ENCODE measurements around the gene MGLL. TPM values are rescaled to one million over a fixed set of nuclear protein-coding genes. Genes with fewer than 3 reads are reported as not detected.

The MGLL gene
- total RNA-seq, 1 donor from 2014 or later: 132 TPM

GRCh38 chr3:127789990-127790881 lies 32.1 kb downstream of the MGLL start:
- Histone ChIP-seq H3K27ac (no peak overlapping the region), H3K4me1 (peaks cover 58% of the 10 kb centered on the region), H3K27me3 (ENCODE audit: low read depth) (no peaks in the 10 kb centered on the region), H3K4me3 (no peak overlapping the region), H3K9me3 (no peaks in the 10 kb centered on the region), H3K36me3 (peaks cover 10% of the 10 kb centered on the region)
- no peak for TF ChIP-seq CTCF (IDR thresholded peaks at IDR 0.05)
- intact Hi-C loops (cut with DNase I): no loop called here
- DNase-seq (no peak), ATAC-seq (peak in 1 of 2 donors; percentile 23)

GRCh38 chr3:127789051-127789450 lies 33.3 kb downstream of the MGLL start:
- Histone ChIP-seq H3K27me3 (ENCODE audit: low read depth) (no peaks in the 10 kb centered on the region), H3K9me3 (no peaks in the 10 kb centered on the region), H3K4me3 (no peak overlapping the region), H3K4me1 (peaks cover 69% of the 10 kb centered on the region), H3K36me3 (peaks cover 10% of the 10 kb centered on the region), H3K27ac (no peak overlapping the region)
- intact Hi-C loops (cut with DNase I): no loop called here
- no peak for TF ChIP-seq CTCF (IDR thresholded peaks at IDR 0.05)
- ATAC-seq (no peak), DNase-seq (no peak)

- H3K4me3 ChIP-seq: no peak overlapping the region
- H3K4me1 ChIP-seq: peaks cover 69% of the 10 kb centered on the region
- no peak for ATAC-seq
- H3K36me3 ChIP-seq: peaks cover 10% of the 10 kb centered on the region
- intact Hi-C loops (cut with DNase I): no loop called here
- H3K9me3 ChIP-seq: no peaks in the 10 kb centered on the region
- H3K27me3 ChIP-seq (ENCODE audit: low read depth): no peaks in the 10 kb centered on the region
- peak overlapping the region; percentile 11 for H3K27ac ChIP-seq
- DNase-seq: no peak
- TF ChIP-seq CTCF (IDR thresholded peaks at IDR 0.05): no peak
Measured at GRCh38 chr3:127788451-127788909, 33.8 kb downstream of the MGLL start.

GRCh38 chr3:127787571-127788365 lies 34.5 kb downstream of the MGLL start:
- H3K9me3 ChIP-seq: no peaks in the 10 kb centered on the region
- H3K4me3 ChIP-seq: no peak overlapping the region
- peaks cover 62% of the 10 kb centered on the region for H3K4me1 ChIP-seq
- TF ChIP-seq CTCF (IDR thresholded peaks at IDR 0.05): no peak
- intact Hi-C loops (cut with DNase I): no loop called here
- no peak for ATAC-seq
- DNase-seq: no peak
- H3K27ac ChIP-seq: peak overlapping the region; percentile 11
- peaks cover 10% of the 10 kb centered on the region for H3K36me3 ChIP-seq
- no peaks in the 10 kb centered on the region for H3K27me3 ChIP-seq (ENCODE audit: low read depth)

- Histone ChIP-seq H3K4me3 (no peak overlapping the region), H3K4me1 (peaks cover 59% of the 10 kb centered on the region), H3K27ac (no peak overlapping the region), H3K9me3 (no peaks in the 10 kb centered on the region), H3K27me3 (ENCODE audit: low read depth) (no peaks in the 10 kb centered on the region), H3K36me3 (peaks cover 10% of the 10 kb centered on the region)
- no peak for ATAC-seq
- TF ChIP-seq CTCF (IDR thresholded peaks at IDR 0.05): no peak
- no peak for DNase-seq
- intact Hi-C loops (cut with DNase I): no loop called here
Measured at GRCh38 chr3:127787071-127787490, 35.2 kb downstream of the MGLL start.
